HG02610 (cell line): ENCODE results near the gene MERTK.
"Not testable (repeated sequence)": the region's sequence is repeated elsewhere in the genome, so short reads cannot be mapped to it uniquely, and the experiment has no call there.

ENCODE experiments used
- ATAC-seq: cut with Tn5 transposase; IDR thresholded peaks from one replicate; pipeline ENCODE4 v1.9.1; 2021; ENCODE audit warnings: mild to moderate bottlenecking, moderate library complexity; ENCODE audit not compliant: unreplicated experiment

Gene MERTK

GRCh38 chr2:111944531-111945210, 46.3 kb downstream of the MERTK start:
- no peak for ATAC-seq

- ATAC-seq = no peak
Observed at GRCh38 chr2:111945444-111946293, 47.3 kb downstream of the MERTK start.

DNA sequence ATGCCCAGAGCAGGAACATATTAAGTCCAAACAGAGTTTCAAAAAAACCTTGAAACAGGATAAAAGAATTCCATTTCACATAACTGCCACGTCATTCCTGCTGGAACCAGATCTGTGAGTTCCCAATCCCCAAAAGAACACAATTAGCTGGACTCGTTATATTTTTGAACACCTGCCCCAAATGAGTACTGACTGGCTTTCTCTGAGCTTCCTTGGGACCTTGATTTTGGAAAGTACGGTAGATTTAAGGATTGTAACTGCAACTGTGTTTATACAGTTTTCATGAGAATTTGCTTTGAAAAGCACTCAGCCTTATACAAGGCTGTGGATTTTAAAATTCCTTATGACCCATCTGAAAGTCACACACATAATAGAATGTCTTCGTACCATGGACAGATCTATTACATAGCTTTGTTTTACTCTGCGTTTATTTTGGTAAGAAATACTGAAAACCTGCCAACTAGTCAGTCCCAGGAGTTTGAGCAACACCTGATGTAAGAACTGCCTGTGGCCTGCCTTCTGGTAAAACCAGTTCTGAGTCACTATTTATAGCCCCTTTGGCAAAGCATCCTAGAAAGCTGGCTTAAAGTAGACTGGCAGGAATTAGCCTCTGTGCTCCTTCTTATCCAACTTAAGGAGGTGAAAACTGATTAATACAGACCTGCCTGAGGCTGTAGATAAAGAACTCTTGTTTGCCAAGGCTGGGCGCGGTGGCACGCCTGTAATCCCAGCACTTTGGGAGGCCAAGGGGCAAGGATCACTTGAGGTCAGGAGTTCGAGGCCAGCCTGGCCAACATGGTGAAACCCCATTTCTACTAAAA, 48.1 kb downstream of the MERTK start:
- ATAC-seq = no peak

DNA sequence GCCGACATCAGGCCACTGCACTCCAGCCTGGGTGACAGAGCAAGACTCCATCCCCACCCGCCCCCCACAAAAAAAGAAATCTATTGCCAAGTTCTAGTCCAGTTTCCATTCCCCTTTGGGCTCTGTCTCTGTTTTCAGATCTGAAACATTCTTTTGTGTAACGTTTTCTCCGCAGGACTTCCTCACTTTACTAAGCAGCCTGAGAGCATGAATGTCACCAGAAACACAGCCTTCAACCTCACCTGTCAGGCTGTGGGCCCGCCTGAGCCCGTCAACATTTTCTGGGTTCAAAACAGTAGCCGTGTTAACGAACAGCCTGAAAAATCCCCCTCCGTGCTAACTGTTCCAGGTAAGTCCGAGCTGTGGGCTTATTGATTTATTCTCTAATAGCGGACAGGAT, 48.8 kb downstream of the MERTK start:
- no peak for ATAC-seq

DNA sequence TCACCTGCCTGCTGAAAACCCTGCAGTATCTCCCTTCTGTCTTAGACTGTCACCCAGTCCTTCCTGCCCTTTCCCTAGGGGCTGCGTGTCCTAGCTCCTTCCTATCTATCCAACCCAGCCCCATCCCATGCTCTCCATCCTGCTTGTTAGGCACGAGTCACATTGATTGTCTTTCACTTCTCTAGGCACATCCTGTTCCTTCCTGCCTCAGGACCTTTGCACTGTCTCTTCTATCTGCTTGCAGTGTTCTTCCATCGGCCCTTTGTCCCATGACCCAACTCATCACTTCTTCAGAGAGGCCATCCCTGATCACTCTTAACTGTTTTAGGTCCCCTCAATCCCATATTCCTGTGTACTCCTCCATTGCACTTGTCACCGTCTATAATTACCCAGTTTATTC, 50.4 kb downstream of the MERTK start:
- no peak for ATAC-seq

GRCh38 chr2:111950236-111950635, 51.8 kb downstream of the MERTK start:
- ATAC-seq = no peak

DNA sequence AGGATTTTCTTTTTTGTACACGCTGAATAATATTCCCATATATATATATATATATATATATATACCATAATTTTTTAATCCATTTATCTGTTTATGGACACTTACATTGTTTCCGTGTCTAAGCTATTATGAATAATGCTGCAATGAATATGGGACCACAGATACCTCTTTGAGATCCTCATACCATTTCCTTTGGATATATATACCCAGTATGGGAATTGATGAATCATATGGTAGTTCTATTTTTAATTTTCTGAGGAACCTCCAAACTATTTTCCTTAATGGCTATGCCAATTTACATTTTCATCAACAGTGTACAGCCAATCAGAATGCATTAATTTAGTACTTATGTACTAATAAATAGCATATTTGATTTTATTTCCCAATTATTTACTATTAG, 53.1 kb downstream of the MERTK start:
- ATAC-seq = no peak

DNA sequence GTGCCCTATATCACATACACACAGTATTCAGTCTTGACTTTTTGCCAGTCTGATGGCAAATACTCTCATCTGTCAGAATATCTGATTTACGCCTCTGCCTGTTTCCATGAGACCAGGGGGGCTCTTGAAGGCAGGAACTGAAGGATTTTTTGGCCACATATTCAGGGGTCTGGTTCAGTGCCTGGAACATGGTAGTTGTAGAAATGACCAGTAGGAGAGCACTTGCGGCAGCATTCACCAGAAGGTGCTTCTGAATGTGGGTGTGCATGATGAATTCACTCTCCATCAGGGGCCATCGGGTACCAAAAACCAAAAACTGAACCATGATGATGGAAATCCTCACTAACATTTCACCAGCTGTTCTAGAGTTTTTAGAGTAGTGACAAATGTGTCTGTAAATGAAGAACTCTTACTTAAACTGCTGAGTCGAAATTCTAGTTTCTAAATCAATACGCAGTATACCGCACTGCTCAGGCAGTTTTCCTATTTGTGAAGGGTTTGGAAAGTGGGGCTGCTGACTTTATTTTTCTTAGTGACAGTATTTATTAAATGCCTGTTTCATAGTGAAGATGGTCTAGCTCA, 54.6 kb downstream of the MERTK start:
- ATAC-seq = no peak

GRCh38 chr2:111954602-111955332, 56.4 kb downstream of the MERTK start:
- ATAC-seq = no peak

- ATAC-seq = no peak
Observed at GRCh38 chr2:111957872-111958354, 59.5 kb downstream of the MERTK start.

DNA sequence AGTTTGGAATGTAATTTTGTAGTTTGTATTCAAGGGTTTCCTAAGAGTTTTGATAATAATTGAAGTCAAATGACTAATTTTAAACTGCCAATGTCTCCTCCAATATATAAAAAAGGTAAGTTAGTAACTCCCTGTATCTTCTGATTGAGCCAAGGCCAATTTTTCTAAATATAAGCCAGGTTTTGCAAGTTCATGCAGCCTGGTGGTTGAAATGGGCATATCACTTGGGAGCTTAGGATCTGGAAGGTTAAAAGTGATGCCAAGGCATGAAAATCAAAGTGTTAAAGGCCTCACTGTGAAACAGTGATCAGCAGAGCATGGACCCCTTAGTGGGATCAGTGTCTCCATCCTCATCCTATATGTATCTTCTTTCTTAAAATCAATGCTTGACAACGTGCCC, 60.5 kb downstream of the MERTK start:
- ATAC-seq = no peak

- no peak for ATAC-seq
Observed at GRCh38 chr2:111961663-111962062, 63.3 kb downstream of the MERTK start.

DNA sequence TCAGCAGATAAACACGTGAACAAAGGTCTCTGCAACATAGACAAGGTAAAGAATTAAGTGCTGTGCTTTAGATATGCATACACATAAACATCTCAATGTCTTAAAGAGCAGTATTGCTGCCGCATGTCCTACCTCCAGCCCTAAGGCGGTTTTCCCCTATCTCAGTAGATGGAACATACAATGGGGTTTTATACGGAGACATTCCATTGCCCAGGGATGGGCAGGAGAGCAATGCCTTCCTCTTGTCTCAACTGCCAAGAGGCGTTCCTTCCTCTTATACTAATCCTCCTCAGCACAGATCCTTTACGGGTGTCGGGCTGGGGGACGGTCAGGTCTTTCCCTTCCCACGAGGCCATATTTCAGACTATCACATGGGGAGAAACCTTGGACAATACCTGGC, 64.7 kb downstream of the MERTK start:
- ATAC-seq = not testable (repeated sequence)

DNA sequence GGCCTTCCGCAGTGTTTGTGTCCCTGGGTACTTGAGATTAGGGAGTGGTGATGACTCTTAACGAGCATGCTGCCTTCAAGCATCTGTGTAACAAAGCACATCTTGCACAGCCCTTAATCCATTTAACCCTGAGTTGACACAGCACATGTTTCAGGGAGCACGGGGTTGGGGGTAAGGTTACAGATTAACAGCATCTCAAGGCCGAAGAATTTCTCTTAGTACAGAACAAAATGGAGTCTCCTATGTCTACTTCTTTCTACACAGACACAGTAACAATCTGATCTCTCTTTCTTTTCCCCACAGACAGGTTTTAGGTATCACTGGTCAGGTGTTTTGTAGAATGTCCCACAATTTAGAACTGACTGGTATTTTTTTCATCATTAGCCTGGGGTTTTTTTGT, 65.1 kb downstream of the MERTK start:
- ATAC-seq = not testable (repeated sequence)

- no peak for ATAC-seq
Observed at GRCh38 chr2:111965062-111965461, 66.7 kb downstream of the MERTK start.

DNA sequence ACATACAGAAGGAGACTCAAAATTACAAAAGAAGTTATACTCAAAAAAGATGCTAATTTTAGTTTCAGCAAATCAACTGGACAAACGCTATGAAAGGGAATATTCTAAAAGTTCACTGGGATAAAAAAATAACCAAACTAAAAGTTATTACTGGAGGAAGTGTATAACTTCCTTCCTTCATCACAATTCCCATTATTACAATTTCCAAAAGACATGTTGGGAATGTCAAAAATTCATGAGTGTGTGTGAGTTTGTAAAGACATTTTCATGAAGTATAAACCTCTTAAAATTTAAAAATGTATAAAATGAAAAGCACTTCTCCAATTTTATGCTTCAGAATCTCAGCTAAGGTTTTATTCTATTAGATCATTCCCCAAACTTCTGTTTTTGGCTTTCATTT, 67.8 kb downstream of the MERTK start:
- ATAC-seq = no peak

GRCh38 chr2:111967018-111967417, 68.6 kb downstream of the MERTK start:
- no peak for ATAC-seq

DNA sequence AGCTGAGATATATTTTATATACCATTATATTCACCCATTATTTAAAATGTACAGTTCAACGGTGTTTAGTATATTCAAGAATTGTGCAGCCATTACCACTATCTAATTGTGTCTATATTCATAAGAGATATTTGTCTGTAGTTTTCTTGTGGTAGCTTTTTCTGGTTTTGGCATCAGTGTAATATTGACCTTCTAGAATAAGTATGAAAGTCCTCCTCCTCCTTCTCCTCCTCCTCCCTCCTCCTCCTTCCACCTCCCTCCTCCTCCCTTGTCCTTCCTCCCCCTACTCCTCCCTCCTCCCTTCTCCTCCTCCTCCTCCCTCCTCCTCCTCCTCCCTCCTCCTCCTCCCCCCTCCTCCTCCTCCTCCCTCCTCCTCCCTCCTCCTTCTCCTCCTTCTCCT, 72.0 kb downstream of the MERTK start:
- ATAC-seq = no peak

DNA sequence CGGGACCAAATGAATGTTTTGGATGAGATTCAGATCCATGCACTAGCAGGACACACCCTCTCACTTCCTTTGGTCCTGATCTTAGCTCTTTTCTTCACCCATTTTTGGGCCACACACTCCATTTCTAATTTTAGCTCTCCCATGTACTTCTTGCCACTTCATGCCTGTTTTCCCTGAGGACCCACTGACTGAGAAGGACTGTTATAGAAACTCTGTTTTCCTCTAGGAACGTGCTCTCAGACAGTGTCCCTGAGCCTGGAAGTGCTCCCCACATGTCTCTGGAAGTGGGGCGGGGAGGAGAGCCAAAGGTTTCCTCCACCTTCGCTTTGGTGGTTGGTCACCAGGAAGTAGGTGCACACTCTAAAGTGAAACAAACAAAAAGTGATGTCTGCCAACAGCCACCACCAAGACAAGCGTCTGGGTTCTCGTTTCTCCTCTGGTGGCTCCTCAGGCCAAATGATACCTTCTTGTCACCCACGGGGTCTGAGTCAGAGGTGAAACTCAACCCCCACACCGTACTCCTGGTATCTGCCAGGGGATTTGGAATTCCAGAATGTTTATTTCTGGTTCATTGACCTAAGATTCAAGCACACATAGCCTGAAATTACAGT, 74.7 kb downstream of the MERTK start:
- no peak for ATAC-seq

DNA sequence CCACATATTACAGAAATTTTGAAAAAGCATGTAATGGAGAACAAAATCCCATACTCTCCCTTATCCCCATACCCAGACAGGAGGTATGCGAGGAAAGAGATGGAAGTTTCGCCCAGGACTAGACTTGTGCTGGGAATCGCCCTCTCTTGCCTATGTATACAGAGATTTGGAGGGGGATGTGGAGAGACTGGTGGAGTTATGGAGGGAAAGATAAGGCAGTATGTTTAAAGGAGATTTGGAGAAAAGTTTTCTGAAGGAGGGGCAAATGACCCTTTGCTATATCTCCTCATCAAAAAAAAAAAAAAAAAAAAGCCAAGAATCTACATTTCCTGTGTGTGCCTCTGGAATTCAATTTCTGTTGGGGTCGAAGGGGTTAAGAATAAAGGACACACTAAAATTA, 75.3 kb downstream of the MERTK start:
- no peak for ATAC-seq
